HG03571 (cell line): ENCODE results near the gene RERE.

ENCODE experiments used
- ATAC-seq: cut with Tn5 transposase; IDR thresholded peaks from one replicate; pipeline ENCODE4 v1.9.1; 2021; ENCODE audit not compliant: unreplicated experiment

Gene RERE

DNA sequence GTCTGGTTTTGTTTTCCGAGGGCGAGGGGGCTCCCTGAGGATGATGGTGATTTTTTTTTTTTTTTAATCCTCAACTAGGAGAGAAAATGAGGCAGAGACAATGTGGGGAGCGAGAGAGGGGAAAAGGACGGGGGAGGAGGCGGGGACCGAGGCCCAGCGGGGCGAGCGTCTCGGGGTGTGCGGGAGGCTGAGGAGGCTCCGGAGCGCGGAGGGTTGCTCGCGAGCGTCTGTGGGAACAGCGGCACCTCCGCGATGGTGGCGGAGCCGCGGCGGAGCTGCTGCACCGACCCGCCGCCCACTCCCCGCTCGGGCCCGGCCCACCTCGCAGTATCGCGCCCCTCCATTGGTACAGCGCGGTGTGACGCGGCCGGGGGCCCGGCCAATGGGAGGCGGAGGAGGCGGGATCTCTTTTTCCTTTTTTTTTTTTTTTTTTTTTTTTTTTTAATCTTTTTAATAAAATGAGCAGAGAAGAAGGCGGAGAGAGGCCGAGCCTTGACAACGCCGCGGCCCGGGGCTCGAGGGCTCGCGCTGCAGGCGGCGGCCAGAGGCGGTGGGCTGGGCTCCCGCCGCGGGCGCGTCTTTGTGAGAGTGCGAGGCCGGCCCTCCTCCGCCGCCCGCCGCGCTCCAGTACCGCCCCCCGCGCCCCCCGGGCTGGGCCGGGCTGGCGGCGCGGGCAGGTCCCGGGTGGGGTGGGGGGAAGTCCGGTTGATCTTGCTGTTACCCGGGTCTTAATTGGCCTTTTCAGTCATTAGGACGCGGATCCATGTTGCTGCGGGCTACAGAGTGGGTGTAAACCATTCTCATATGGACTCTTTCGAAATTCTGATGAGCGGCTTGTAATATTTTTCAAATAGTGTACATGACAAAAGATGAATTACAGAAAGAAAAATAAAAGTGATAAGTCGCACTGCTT lies at the start of gene RERE:
RERE (minus strand) TSS at position 229 of the 913 bp plus-strand sequence.
- peak; percentile 90 for ATAC-seq

DNA sequence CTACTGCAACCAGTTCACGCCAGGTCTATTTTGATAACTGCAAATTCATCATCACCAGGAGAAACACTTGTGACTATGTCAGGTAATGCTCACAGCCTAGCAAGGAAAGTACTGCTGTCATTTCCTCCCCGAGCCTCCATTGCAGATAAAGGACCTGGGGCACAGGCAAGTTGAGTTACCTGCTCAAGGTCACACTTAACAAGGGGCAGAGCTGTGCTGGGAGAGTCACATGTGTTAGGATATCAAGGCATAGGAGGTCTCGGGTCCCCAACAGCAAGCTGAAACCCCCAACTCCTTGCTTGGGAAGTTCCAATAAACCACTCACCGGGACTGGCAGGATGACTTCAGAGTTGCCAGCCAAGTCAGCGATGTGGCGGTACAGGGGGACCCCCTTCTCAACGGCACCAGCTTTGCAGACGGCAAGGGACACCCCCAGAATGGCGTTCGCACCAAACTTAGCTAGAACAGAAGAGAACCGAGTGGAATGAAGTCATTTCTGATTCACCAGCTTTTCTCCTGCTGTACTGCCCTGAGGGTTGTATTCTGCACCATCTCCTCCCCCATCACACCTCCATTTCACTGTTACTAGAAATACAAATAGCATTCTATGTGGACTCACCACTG lies 49.5 kb upstream of the RERE start:
- ATAC-seq: no peak

DNA sequence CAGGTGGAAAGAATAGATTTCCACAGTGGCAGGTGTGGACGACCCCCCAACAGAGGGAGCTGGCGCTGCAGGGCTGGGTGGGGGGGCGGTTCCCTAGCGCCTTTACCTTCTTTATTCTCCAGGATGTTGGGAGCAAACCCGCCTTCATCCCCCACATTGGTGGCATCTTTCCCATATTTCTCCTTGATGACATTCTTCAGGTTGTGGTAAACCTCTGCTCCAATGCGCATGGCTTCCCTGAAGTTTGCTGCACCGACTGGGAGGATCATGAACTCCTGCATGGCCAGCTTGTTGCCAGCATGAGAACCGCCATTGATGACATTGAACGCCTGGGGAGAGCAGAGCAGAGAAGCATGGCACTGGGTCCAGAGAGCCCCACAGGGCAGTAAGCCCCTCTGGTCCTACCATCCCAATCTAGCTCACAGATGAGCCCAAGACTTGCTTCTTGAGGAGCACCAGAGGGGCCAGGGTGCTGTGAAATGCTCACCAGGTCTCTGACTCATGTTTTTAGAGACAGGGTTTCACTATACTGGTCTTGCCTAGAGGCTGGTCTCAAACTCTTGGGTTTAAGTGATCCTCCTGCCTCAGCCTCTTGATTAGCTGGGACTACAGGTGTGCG lies 48.8 kb upstream of the RERE start:
- ATAC-seq: no peak

DNA sequence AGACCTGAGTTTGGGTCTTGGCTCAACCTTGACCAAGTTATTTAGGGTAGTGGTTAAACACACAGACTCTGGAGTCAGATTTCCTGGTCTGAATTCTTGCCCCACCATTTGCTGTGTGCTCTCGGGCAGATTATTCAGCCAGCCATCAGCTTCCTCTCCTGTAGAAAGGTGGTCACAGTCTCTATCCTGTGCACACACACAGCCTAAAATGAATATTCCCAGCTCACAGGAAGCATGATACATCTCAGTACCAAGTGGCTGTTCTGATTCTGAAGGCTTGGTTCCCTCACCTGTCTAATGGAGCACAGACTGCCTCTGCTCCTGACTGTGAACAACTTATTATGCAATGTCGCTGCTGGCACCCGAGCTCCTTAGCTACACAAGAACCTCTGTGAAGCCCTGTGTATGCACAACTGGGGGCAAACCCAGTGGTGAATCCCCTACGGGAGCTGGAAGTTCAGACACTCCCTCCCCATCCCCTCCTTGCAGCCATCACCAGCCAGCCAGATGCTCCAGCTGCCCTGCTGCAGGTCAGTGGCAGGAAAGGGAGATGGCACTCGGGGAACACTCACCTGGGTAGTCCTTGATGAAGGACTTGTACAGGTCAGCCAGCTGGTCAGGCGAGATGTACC lies 47.4 kb upstream of the RERE start:
- no peak for ATAC-seq

DNA sequence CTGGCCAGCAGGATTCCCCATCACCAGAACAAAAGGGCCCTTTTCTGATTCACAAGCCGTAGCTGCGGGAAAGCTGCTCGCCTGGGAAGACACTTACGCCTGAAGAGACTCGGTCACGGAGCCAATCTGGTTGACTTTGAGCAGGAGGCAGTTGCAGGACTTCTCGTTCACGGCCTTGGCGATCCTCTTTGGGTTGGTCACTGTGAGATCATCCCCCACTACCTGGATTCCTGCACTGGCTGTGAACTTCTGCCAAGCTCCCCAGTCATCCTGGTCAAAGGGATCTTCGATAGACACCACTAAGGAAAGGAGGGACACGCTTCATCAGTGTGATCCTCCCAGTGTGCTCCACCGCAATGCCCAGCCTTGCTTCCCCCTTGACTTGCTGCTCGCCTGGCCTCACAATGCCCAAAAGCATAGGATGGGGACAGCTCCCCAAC lies 46.4 kb upstream of the RERE start:
- ATAC-seq: no peak

DNA sequence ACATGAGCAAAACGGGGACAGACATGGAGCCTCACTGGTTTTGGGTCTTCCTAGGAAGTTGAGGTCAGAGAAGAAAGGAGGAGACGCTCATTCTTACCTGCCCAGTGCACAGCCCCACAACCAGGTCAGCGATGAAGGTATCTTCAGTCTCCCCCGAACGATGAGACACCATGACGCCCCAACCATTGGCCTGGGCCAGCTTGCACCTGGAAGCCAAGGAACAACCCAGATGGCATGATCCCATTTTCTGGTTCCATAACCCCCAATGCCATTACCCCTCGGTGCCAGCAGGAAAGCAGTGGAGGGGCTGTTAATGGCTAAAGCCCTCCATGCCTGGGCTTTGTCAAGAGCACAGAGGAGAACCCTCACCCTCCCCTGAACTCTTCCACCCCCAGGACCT lies 45.7 kb upstream of the RERE start:
- ATAC-seq: no peak

DNA sequence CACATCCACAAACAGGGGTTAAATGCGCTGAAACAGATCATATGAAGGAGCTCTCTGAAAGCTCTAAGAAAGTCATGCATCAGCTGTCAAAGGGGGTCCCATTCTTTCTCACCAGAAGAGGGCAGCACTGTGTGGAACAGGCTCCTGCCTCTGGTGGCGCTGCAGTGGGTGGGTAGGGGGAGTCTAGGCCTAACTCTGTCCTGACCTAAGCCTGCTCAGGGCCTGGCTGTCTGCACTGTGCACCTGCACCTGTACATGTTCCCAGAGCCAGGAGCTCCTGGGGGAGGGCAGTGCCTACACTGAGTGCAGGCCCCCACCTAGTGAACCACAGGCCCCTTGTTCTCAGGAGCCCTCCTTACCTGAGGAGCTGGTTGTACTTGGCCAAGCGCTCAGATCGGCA lies 45.1 kb upstream of the RERE start:
- ATAC-seq: no peak

DNA sequence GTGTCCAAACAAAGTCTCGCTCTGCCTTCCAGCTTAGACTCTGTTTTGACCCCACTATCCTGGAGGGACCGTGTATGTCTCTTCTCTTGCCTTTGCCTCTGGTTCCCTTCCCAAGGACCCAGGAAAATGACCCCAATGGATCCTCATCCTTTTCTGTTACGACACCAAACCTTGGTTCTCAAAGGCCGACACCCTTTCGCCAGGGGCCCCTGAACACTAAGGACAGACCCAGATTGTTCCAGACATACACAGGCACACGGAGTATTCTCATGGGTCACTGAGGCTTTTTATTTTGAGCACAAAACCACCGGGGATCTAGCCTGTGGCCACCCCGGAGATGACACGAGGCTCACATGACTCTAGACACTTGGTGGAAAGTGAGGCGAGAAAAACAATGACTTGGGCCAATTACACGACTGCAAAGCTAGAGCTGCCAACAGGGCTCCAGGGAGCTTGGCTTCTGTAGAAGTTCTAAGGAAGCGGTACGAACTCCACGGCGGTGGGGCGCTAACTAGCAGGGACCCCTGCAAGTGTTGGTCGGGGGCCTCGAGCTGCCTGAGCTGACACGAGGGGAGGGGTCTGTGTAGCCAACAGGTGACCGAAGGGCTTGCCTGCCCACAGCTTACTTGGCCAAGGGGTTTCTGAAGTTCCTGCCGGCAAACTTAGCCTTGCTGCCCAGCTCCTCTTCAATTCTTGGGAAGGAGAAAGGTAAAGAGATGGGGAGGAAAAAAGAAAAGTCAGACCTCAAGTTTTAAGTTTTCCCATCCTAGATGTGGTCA lies 43.5 kb upstream of the RERE start:
- no peak for ATAC-seq

DNA sequence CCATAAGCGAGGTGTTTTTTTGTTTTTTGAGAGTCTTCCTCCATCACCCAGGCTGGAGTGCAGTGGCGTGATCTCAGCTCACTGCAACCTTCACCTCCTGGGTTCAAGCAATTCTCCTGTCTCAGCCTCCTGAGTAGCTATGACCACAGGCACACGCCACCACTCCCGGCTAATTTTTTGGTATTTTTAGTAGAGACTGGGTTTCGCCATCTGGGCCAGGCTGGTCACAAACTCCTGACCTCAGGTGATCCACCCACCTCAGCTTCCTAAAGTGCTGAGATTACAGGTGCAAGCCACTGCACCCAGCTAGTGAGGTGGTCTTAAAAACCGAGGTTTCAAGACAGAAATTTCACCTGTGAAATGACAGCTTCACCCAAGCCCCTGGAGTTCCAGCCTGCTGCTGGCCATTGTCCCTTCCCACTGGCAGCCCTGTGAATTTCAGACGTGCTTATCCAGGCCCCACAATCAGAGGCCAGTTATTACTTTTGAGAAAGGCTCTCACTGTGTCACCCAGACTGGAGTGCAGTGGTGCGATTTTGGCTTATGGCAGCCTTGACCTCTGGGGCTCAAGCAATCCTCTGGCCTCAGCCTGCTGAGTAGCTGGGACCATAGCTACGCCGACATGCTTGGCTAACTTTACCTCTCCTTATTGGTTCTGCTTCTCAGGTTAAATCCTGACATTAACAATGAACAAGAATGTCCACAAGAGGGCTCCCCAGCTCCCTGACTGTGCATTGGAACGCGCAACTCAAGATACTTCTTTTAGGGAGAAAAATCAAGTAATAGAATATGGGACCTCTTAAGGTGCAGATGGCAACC lies 41.7 kb upstream of the RERE start:
- no peak for ATAC-seq

DNA sequence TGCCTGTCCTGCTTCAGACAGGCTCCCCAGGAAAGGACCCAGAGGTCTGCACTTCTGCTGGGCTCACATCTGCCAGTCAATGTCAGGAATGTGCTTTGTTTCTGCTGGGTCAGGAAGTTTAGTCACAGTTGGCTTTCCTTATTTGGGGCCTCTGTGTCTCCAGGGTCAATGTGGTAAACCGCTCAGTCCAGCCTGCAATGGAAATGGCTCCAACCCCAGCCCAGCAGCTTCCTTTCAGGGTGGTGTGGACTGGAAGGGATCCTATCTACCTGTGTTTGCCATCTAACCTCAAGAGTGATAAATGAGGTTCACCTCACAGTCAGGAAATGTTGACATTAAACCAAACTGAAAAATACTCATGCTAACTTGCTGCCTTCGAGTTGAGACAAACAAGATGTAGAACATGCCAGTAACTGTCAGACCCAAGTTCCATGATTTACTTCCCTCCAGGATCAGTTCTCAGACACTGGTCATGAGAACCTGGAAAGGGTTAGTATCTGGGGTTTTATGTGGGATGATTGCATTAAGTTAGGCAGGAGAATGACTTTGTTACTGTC lies 40.8 kb upstream of the RERE start:
- ATAC-seq: no peak

DNA sequence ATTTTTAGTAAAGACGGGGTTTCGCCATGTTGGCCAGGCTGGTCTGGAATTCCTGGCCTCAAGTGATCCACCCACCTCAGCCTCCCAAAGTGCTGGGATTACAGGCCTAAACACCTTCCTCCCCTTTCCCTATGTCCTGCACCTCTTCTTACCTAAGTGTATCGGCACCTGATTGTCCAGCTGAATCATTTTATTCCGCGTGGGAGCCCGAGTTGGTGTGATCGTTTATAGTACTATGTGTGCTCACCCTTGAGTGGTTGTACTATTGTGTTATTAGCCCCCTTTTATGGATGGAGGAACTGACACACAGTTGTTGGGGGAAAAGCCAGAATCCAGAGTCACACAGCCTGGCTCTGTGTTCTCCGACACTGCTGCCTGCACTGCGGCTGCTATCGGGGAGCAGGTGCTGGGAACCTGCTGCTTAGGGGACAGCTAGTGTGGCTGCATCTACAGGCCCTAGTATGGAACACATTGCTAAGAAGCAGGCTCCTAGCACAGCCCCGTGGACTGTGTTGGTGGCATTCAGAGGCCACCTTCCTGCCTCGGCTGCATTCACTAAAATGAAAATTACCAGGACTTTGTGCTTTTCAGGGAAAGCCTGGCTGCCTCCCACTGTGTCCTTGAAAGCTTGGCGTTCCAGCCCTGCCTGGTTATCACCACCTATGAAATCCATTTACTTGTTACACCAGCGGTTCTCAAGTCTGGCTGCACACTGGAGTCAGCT lies 39.4 kb upstream of the RERE start:
- ATAC-seq: no peak

DNA sequence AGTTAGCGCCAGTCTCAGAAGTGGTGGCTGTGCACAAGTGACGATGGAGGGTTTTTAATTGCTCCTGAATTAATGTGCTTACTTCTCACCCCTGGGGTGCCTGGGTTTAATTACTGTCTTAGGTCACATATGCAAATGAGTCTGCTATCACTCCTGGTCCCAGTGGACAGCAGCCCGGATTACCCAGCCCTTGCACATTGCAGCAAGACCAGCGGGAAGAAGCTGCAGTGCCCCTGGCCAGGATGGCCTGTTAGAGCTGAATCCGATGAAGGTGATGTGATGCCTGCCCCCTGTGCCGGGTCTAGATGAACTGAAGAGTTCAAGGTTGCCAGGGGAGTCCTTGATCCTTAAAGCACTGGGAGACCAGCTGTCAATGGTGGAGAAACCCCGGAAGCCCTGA lies 36.8 kb upstream of the RERE start:
- no peak for ATAC-seq

DNA sequence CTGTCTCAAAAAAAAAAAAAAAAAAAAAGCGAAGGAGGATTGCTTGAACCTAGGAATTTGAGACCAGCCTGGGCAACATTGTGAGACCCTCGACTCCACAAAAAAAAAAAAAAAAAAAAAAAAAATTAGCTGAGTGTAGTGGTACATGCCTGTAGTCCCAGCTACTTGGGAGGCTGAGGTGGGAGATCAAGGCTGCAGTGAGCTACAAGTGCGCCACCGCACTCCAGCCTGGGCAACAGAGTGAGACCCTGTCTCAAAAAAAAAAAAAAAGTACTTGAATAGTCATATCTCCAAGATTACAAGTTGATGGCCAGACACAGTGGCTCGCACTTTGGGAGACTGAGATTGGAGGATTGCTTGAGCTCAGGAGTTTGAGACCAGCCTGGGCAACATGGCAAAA lies 33.6 kb upstream of the RERE start:
- no peak for ATAC-seq

DNA sequence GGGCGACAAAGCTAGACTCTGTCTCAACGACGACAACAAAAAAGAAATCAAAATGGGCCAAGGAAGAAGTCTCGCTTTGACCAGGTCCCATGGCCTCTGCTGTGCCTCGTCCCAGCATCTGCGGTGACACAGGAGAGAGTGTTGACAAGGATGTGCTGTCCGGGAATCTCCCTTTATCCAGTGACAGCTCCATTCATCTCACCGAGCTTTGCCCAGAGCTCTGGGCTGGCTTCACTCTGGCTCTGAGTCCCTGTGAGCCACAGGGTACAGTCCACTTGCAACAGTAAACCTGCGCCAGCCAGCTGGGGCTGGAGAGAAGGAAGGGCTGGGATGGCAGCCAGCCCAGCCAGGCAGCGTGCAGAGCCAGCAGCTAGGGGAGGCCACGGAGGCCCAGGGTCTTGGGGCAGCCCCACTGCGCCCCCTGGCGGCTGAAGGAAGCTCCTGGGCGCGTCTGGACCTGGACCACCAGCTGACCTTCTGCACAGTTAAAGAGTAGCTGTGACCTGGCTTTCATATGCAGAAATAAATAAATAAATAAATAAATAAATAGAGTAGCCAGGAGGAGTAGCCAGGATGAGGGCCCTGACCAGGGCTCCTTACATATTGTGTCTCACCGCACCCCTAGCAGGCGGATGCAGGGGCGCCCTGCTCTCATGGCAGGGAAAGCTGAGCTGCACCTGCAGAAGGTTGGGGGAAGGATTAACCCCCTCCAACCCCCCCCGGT lies 31.4 kb upstream of the RERE start:
- ATAC-seq: no peak

DNA sequence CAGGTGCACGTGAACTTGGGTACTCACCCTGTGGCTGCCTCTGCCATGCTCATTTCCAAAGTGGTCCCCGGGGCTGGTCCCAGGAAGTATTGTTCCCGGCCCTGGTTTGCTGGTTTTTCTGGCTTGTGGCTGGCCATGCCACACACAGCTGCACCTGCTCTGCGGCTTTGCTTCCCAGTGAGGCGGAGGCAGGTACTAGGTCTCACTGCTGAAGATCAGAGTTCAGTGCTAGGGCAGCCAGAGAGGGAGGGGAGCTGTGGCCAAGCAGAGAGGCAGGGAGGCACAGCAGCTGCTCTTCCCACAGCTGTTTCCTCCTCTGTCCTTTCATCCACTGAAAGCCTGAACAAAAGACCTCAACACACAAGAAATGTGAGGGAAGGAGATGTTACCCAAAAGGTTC lies 30.6 kb upstream of the RERE start:
- no peak for ATAC-seq

DNA sequence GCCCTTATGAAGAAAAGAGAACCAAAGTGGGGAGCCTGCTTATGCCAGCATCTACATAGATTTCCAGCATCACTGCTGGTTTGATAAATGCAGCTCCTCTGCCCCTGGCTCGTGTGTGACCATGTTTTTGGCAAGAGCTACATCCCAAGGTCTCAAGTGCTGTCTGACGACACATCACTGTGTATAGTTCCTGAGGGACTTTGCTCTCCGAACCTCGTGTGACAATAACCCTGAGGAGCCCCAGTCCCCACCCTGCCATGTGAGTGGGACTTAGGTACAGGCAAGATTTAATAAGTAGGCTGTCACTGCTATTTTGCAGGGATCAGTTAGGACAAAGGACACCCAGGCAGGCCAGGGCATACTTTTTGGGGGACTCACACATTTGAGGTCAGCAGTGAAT lies 28.8 kb upstream of the RERE start:
- ATAC-seq: no peak

DNA sequence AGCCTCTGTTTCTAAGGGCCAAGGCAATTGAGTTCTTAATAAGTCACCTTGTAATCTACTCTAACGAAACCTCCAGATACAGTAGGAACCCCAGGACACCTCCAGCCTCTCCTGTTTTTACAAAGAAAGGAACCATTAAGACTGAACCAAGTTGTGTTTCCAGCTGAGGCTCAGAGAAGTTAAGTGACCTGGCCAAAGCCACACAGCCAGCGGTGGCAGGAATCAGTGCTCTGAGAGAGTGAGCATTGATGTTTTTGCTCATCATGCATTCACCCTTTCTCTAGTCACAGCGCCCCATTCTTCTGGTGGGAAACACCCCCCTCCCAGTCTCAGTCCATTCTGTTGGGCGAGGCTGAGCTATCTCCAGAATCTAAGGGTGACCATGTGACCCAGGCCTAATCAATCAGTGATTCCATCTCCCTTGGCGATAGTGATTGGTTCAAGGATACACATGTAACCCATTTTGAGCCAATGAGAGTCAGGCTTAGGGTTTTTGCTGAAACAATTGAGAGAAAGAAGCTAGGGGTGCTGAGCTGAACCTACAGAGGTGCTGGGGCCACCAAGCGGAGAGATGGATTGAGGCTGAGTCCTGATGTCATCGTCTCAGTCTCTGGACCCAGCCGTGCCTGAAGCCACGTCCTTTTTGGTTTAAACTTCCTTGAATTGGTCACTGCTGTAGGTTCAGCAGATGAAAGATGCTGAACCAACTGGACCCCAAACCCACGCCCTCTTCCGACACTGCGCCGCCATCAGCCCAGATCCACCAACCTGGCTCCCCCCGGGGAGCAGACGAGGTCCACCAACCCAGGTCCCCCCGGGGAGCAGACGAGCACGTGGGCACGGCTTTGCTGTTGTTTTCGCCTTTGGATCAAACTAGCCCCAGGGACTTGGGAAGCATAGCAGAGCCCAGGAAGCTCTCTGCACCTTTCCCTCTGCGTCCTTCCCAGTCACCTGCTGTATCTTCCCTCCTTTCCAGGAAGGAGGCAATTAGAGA lies 28.0 kb upstream of the RERE start:
- ATAC-seq: no peak
